ENCODE measurements around the gene NECTIN4.

NECTIN4 gene

DNA sequence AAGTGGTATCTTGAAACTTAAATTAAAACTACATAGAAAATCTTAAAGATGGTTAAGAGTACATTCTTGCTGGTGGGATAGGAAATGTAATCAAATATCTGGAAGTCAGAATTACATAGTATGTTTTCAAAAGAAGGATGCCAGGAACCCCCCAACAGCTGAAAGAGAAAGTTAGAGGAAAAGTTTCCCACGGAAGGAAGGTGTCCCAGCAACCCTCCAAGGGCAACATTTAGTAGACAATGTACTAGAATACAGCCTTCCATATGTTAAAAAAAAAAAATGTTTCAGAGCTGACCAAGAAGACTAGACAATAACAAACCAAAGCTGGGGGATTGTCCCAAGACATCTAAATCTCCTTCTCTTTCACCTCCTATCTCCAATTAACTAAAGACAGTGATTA lies 40.9 kb upstream of the NECTIN4 start:
- TF ChIP-seq CTCF (IDR thresholded peaks at IDR 0.05; ENCODE audit: low read depth, low read length) = no peak
- no peak overlapping the region for H3K4me3 ChIP-seq (ENCODE audit: low read depth, low read length)

DNA sequence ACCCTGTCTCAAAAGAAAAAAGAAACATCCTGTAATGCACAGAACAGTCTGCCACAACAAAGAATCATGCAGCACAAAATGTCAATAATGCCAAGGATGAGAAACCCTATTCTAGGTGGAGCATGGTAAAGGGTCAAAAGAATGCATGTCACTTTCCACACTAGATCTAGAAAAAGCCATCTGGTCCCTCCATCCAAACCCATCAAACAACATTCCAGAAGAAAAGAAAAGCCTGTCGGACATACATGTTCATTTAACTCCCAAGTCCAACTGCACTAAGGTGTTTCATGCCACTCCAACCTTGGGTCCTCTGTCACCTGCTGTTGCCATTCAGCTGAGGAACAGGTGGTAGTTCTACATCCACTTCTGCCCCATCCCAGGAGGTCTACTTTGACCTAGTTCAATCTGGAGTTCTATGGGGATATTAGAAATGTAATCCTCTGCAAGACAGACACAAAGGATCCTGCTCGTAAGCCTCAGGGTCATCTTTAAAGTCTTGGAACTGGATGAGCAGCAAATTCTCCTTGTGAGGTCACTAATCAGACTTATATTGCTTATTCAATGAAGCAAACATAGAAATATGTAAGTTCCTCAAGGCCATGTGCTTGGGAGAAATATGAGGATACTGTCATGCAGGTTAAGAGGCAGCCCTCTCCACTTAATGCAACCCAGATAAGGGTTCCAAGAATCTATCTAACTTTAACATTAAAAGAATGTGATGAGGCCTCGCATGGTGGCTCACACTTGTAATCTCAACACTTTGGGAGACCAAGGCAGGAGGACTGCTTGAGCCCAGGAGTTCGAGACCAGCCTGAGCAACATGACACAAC lies 39.4 kb upstream of the NECTIN4 start:
- no peak for TF ChIP-seq CTCF (IDR thresholded peaks at IDR 0.05; ENCODE audit: low read depth, low read length)
- no peak overlapping the region for H3K4me3 ChIP-seq (ENCODE audit: low read depth, low read length)

DNA sequence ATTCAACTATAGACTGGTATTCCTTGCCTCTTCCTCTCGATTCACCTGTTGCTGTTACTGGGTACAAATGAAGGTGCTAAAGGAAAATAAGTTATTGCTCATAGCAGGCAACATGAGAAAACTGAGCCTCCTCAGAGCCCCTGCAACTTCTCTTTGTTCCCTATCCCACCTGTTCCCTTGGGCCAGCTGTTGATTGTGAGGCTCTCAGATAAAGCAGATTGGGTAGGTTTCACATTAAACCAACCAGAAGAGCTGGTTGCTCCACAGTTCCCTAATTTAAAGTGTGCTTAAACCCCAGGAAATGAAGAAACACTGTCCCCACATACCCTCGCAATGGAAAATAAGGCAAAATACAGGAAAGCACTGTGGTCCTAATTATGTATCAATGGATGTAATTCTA lies 38.3 kb upstream of the NECTIN4 start:
- TF ChIP-seq CTCF (IDR thresholded peaks at IDR 0.05; ENCODE audit: low read depth, low read length) = no peak

DNA sequence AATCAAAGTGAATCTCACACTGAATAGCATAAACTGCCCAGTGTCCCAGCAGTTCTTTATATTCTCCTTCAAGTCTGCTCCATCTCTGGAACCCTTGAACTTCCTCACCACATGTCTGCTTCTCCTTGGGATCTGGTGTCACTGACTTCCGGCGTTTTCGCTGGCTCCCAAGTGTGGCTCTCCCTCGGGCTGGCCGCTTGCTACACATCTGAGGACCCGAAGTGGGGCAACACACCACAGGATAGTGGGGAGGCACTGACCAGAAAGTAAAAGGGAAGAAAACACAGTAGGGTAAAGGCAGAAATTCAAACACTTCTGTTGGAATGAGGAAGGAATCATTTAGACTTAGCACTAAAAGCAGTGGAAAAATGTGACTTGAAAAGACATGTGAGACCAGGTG lies 33.6 kb upstream of the NECTIN4 start:
- no peak overlapping the region for H3K4me3 ChIP-seq (ENCODE audit: low read depth, low read length)
- no peak for TF ChIP-seq CTCF (IDR thresholded peaks at IDR 0.05; ENCODE audit: low read depth, low read length)

More for the DNA sequence above, 38.3 kb upstream of the NECTIN4 start:
- no peak overlapping the region for H3K4me3 ChIP-seq (ENCODE audit: low read depth, low read length)

GRCh38 chr1:161121834-161122233 lies 32.5 kb upstream of the NECTIN4 start:
- TF ChIP-seq CTCF (IDR thresholded peaks at IDR 0.05; ENCODE audit: low read depth, low read length) = no peak
- H3K4me3 ChIP-seq (ENCODE audit: low read depth, low read length) = no peak overlapping the region

DNA sequence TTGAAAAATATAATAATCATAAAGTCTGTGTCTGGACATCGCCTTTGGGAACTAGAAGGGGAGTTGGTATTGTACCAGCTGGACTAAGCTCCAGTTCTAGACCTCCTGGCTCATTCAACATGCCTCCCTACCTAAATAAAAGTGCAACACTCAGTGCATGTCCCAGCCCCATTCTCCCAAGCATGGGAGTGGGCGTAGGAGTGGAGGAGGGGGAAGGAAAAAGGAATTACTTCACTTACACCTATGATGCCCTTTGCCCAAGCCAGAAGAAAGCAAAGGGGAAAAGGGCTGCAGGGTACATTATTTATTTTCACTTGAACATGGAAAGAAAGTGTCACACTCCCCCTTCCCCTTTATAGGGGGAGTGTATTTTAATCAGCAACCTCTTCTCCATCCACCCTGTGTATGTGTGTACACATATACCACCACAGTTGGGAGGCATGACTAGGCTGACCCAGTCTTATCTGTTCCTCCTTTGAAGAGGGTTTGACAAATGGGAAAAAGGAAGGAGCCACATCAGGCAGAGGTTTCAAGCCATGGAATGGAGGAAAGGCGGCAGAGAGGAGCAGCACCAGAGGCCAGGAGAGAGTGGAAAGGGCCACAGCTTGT lies 31.8 kb upstream of the NECTIN4 start:
- no peak overlapping the region for H3K4me3 ChIP-seq (ENCODE audit: low read depth, low read length)
- TF ChIP-seq CTCF (IDR thresholded peaks at IDR 0.05; ENCODE audit: low read depth, low read length) = no peak

Measured in WI38 (cell line).